ENCODE data around the gene LSAMP. TPM values are rescaled to one million over a fixed set of nuclear protein-coding genes. Genes with fewer than 3 reads are reported as not detected.

Gene LSAMP
- total RNA-seq, 1 experiment from 2014 or later, result 0.90 TPM

DNA sequence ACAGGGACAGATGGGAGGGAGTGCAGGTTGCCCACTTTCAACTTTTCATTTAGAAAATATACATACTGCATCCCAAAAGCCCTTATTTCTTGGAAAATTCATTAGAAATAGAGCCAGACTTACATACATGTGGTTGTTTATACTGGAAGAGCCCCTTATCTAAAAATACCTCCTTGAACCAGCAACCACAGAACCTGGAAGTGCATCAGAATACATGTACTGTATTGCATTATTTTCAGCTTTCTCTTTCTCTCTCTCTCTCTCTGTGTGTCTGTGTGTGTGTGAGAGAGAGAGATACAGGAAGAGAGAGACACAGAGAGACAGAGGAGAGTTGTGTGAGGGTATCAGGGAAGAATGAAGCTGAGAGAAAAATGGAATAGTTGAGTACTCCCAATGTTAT is 29.5 kb upstream of the LSAMP start:
- H3K4me1 Mint-ChIP-seq, result 0 out of 4 replicates have a peak, but pooled peaks cover 0 to 3% of the 10 kb centered on the region in 2 experiments

More for the DNA sequence above, 29.5 kb upstream of the LSAMP start:
- Histone ChIP-seq H2BK20ac (ENCODE audit: low read depth, low read length, poor library complexity, severe bottlenecking) (no peak overlapping the region), H3K4me1 (ENCODE audit: insufficient read depth, low read length) (no peaks in the 10 kb centered on the region; the same call in 1 of the 2 replicates), H4K8ac (replicated peaks; ENCODE audit: insufficient read length, low read depth, low read length) (no peak overlapping the region), H3K14ac (ENCODE audit: insufficient read depth, low read length) (no peak overlapping the region), H2AK5ac (ENCODE audit: insufficient read length, low read length) (no peak overlapping the region), H3K79me2 (ENCODE audit: insufficient read depth, low read length) (no peaks in the 10 kb centered on the region), H3K27ac (ENCODE audit: insufficient read length, low read depth, low read length) (no peak overlapping the region), H2BK5ac (ENCODE audit: insufficient read length, low read length) (no peak overlapping the region), H3K9ac (ENCODE audit: extremely low read depth, insufficient read length, low read length) (no peak overlapping the region), H3K56ac (ENCODE audit: insufficient read length, low read depth, low read length) (no peak overlapping the region), H3K4me2 (ENCODE audit: insufficient read depth, insufficient read length, low read length) (no peak overlapping the region), H3K79me1 (ENCODE audit: insufficient read depth, low read depth, low read length, poor library complexity, severe bottlenecking) (no peaks in the 10 kb centered on the region), H4K20me1 (ENCODE audit: control insufficient read depth, insufficient read depth, insufficient read length) (no peaks in the 10 kb centered on the region), H3K27me3 (ENCODE audit: insufficient read depth, low read length) (no peaks in the 10 kb centered on the region), H3K23me2 (ENCODE audit: insufficient read length, low read depth, low read length, poor library complexity, severe bottlenecking) (no peaks in the 10 kb centered on the region), H3K4ac (ENCODE audit: low read depth, low read length) (no peak overlapping the region), H3K23ac (ENCODE audit: insufficient read length, low read depth, low read length) (no peak overlapping the region), H2AFZ (ENCODE audit: low read length) (no peak overlapping the region), H2BK12ac (ENCODE audit: insufficient read length, low read depth, low read length) (no peak overlapping the region), H2BK120ac (ENCODE audit: low read depth, low read length, poor library complexity, severe bottlenecking) (no peak overlapping the region), H2BK15ac (ENCODE audit: low read depth, low read length) (no peak overlapping the region), H3T11ph (ENCODE audit: low read length) (no peak overlapping the region), H3K18ac (ENCODE audit: insufficient read length, low read depth, low read length) (no peak overlapping the region), H4K91ac (ENCODE audit: insufficient read length, low read depth, low read length) (no peak overlapping the region), H3K9me3 (ENCODE audit: control insufficient read depth, low read depth, low read length) (no peaks in the 10 kb centered on the region), H4K5ac (ENCODE audit: insufficient read length, low read depth, low read length) (no peak overlapping the region)
- TF ChIP-seq, protein P1, sequence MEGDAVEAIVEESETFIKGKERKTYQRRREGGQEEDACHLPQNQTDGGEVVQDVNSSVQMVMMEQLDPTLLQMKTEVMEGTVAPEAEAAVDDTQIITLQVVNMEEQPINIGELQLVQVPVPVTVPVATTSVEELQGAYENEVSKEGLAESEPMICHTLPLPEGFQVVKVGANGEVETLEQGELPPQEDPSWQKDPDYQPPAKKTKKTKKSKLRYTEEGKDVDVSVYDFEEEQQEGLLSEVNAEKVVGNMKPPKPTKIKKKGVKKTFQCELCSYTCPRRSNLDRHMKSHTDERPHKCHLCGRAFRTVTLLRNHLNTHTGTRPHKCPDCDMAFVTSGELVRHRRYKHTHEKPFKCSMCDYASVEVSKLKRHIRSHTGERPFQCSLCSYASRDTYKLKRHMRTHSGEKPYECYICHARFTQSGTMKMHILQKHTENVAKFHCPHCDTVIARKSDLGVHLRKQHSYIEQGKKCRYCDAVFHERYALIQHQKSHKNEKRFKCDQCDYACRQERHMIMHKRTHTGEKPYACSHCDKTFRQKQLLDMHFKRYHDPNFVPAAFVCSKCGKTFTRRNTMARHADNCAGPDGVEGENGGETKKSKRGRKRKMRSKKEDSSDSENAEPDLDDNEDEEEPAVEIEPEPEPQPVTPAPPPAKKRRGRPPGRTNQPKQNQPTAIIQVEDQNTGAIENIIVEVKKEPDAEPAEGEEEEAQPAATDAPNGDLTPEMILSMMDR (conservative IDR thresholded peaks at IDR 0.05), result no peak
- Mint-ChIP-seq H3K27ac (no peak overlapping the region), H3K36me3 (ENCODE audit: insufficient read depth in 1 of 3, low read depth in 3 of 3) (peaks cover 7 to 24% (median 17%) of the 10 kb centered on the region in 3 experiments), H3K27me3 (ENCODE audit: low read depth) (no peaks in the 10 kb centered on the region; the same call in 1 of the 2 replicates), H3K9me3 (peaks cover 19 to 23% of the 10 kb centered on the region in 2 experiments), H3K4me3 (no peak overlapping the region)
- no peak for DNase-seq
